ENCODE data around the gene LRRC36. TPM values are rescaled to one million over a fixed set of nuclear protein-coding genes. Genes with fewer than 3 reads are reported as not detected.
"Not testable (repeated sequence)": the region's sequence is repeated elsewhere in the genome, so short reads cannot be mapped to it uniquely, and the experiment has no call there.

LRRC36 gene
- total RNA-seq, 1 donor from 2014 or later: 0.54 TPM

DNA sequence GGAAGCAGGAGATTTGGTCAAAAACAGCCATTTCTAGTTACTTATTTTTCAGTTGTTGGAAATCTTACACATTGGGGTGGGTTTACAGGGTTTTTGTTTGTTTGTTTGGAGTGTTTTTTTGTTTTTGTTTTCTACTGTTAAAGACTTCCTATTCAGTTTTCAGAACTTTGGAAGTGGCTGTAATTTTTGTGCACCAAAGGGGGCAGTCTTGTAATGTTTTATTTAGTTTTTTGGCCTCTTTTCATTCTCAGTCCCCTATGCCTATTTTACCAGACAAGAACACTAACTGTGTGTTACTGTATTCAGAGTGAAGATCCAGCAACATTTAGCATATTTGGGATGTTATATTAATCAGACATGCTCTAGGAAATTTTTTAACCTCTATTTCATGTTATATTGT, 46.0 kb downstream of the LRRC36 start:
- Histone ChIP-seq H3K27me3 (ENCODE audit: control insufficient read depth, insufficient read depth, low read length) (peaks cover 6% of the 10 kb centered on the region), H3K36me3 (ENCODE audit: control insufficient read depth, insufficient read depth, low read length) (no peaks in the 10 kb centered on the region), H3K4me3 (ENCODE audit: low read depth, low read length) (no peak overlapping the region)
- TF ChIP-seq, protein P1, sequence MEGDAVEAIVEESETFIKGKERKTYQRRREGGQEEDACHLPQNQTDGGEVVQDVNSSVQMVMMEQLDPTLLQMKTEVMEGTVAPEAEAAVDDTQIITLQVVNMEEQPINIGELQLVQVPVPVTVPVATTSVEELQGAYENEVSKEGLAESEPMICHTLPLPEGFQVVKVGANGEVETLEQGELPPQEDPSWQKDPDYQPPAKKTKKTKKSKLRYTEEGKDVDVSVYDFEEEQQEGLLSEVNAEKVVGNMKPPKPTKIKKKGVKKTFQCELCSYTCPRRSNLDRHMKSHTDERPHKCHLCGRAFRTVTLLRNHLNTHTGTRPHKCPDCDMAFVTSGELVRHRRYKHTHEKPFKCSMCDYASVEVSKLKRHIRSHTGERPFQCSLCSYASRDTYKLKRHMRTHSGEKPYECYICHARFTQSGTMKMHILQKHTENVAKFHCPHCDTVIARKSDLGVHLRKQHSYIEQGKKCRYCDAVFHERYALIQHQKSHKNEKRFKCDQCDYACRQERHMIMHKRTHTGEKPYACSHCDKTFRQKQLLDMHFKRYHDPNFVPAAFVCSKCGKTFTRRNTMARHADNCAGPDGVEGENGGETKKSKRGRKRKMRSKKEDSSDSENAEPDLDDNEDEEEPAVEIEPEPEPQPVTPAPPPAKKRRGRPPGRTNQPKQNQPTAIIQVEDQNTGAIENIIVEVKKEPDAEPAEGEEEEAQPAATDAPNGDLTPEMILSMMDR (IDR thresholded peaks at IDR 0.05; ENCODE audit: insufficient read depth, low read length, poor library complexity, severe bottlenecking): no peak
- DNase-seq (ENCODE audit: low read depth): no peak

DNA sequence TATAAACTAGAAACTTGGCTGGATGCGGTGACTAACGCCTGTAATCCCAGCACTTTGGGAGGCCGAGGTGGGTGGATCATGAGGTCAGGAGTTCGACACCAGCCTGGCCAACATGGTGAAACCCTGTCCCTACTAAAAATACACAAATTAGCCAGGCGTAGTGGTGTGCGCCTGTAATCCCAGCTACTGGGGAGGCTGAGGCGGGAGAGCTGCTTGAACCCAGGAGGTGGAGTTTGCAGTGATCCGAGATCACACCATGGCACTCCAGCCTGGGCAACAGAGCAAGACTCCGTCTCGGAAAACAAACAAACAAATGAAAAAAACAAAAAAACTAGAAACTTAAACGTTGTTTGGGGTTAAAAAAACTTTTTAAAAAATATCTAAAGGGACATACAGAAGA, 49.4 kb downstream of the LRRC36 start:
- H3K27me3 ChIP-seq (ENCODE audit: control insufficient read depth, insufficient read depth, low read length); H3K36me3 ChIP-seq (ENCODE audit: control insufficient read depth, insufficient read depth, low read length); DNase-seq (ENCODE audit: low read depth); H3K4me3 ChIP-seq (ENCODE audit: low read depth, low read length): not testable (repeated sequence)

GRCh38 chr16:67378642-67379041, 52.0 kb downstream of the LRRC36 start:
- TF ChIP-seq, protein P1 (IDR thresholded peaks at IDR 0.05; ENCODE audit: insufficient read depth, low read length, poor library complexity, severe bottlenecking): no peak
- no peaks in the 10 kb centered on the region for H3K27me3 ChIP-seq (ENCODE audit: control insufficient read depth, insufficient read depth, low read length)
- H3K4me3 ChIP-seq (ENCODE audit: low read depth, low read length): no peak overlapping the region
- DNase-seq (ENCODE audit: low read depth): no peak
- no peaks in the 10 kb centered on the region for H3K36me3 ChIP-seq (ENCODE audit: control insufficient read depth, insufficient read depth, low read length)

- TF ChIP-seq, protein P1 (IDR thresholded peaks at IDR 0.05; ENCODE audit: insufficient read depth, low read length, poor library complexity, severe bottlenecking): no peak
These were observed 56.7 kb downstream of the LRRC36 start for GRCh38 chr16:67383284-67383683.

GRCh38 chr16:67384778-67385510, 58.3 kb downstream of the LRRC36 start:
- H3K4me3 ChIP-seq (ENCODE audit: low read depth, low read length): no peak overlapping the region
- DNase-seq (ENCODE audit: low read depth): no peak

More at GRCh38 chr16:67383284-67383683, 56.7 kb downstream of the LRRC36 start:
- peaks cover 4% of the 10 kb centered on the region for H3K27me3 ChIP-seq (ENCODE audit: control insufficient read depth, insufficient read depth, low read length)
- no peaks in the 10 kb centered on the region for H3K36me3 ChIP-seq (ENCODE audit: control insufficient read depth, insufficient read depth, low read length)
- no peak overlapping the region for H3K4me3 ChIP-seq (ENCODE audit: low read depth, low read length)
- no peak for DNase-seq (ENCODE audit: low read depth)

GRCh38 chr16:67386861-67387455, 60.3 kb downstream of the LRRC36 start:
- Histone ChIP-seq H3K4me3 (ENCODE audit: low read depth, low read length) (no peak overlapping the region), H3K27me3 (ENCODE audit: control insufficient read depth, insufficient read depth, low read length) (peaks cover 13% of the 10 kb centered on the region), H3K36me3 (ENCODE audit: control insufficient read depth, insufficient read depth, low read length) (no peaks in the 10 kb centered on the region)
- TF ChIP-seq, protein P1 (IDR thresholded peaks at IDR 0.05; ENCODE audit: insufficient read depth, low read length, poor library complexity, severe bottlenecking): no peak
- no peak for DNase-seq (ENCODE audit: low read depth)

More at GRCh38 chr16:67384778-67385510, 58.3 kb downstream of the LRRC36 start:
- peaks cover 6% of the 10 kb centered on the region for H3K27me3 ChIP-seq (ENCODE audit: control insufficient read depth, insufficient read depth, low read length)
- TF ChIP-seq, protein P1 (IDR thresholded peaks at IDR 0.05; ENCODE audit: insufficient read depth, low read length, poor library complexity, severe bottlenecking): no peak
- H3K36me3 ChIP-seq (ENCODE audit: control insufficient read depth, insufficient read depth, low read length): no peaks in the 10 kb centered on the region

All from kidney epithelial cell (primary cell).